Measurements from ENCODE around the gene TTLL11.

The TTLL11 gene

GRCh38 chr9:122107291-122107805 lies 14.2 kb upstream of the TTLL11 start:
- DNase-seq = no peak

- no peak for DNase-seq
Observed at GRCh38 chr9:122106576-122106975, 13.5 kb upstream of the TTLL11 start.

- DNase-seq = no peak
Observed at GRCh38 chr9:122103985-122104384, 10.9 kb upstream of the TTLL11 start.

GRCh38 chr9:122102156-122102555 lies 9.0 kb upstream of the TTLL11 start:
- DNase-seq = no peak

- no peak for DNase-seq
Observed at GRCh38 chr9:122100756-122101155, 7.6 kb upstream of the TTLL11 start.

- DNase-seq = peak; percentile 88 to 95 (median 92)
Observed at GRCh38 chr9:122099271-122099869, 6.3 kb upstream of the TTLL11 start.

GRCh38 chr9:122097679-122098315 lies 4.7 kb upstream of the TTLL11 start:
- DNase-seq = no peak

- DNase-seq = no peak
Observed at GRCh38 chr9:122096620-122097415, 3.7 kb upstream of the TTLL11 start.

GRCh38 chr9:122095010-122095767 lies 2.1 kb upstream of the TTLL11 start:
- DNase-seq = peak; percentile 67 to 76 (median 72)

GRCh38 chr9:122091682-122092592 lies 1.2 kb downstream of the TTLL11 start:
- no peak for DNase-seq

GRCh38 chr9:122090981-122091380 lies 2.1 kb downstream of the TTLL11 start:
- no peak for DNase-seq

GRCh38 chr9:122090287-122090883 lies 2.7 kb downstream of the TTLL11 start:
- DNase-seq = no peak

GRCh38 chr9:122088880-122089706 lies 4.0 kb downstream of the TTLL11 start:
- DNase-seq = peak; percentile 14 to 64 (median 32)

- DNase-seq = no peak
Observed at GRCh38 chr9:122087406-122088200, 5.5 kb downstream of the TTLL11 start.

- no peak for DNase-seq
Observed at GRCh38 chr9:122086873-122087272, 6.2 kb downstream of the TTLL11 start.

- no peak for DNase-seq
Observed at GRCh38 chr9:122085260-122085659, 7.8 kb downstream of the TTLL11 start.

- no peak for DNase-seq
Observed at GRCh38 chr9:122084026-122084675, 9.0 kb downstream of the TTLL11 start.

- no peak for DNase-seq
Observed at GRCh38 chr9:122080986-122081385, 12.1 kb downstream of the TTLL11 start.

GRCh38 chr9:122078557-122078956 lies 14.6 kb downstream of the TTLL11 start:
- DNase-seq = no peak
